Naive B cell (primary cell): ENCODE measurements around the gene DNAJC17. TPM values are rescaled to one million over a fixed set of nuclear protein-coding genes. Genes with fewer than 3 reads are reported as not detected.

ENCODE experiments used
- ATAC-seq, 2 donors: fragments of 150-1000 bp; cut with Tn5 transposase; 2 replicates each; pipeline ENCODE4 v1.10.0; 2021; ENCODE audit warnings: low read depth in 2 of 2, mild to moderate bottlenecking in 2 of 2, moderate library complexity in 2 of 2
- DNase-seq: peaks from one replicate; pipeline ENCODE4 v3.0.0; 2022
- H3K27ac Mint-ChIP-seq, 6 donors: one replicate each; pipeline ENCODE4 v1.8.0; 2020 to 2022; ENCODE audit warnings: mild to moderate bottlenecking in 6 of 6, mixed read lengths in 6 of 6, moderate library complexity in 5 of 6, inconsistent platforms in 2 of 6
- H3K27me3 Mint-ChIP-seq, 3 donors: one replicate each; pipeline ENCODE4 v1.8.0; 2021 to 2022; ENCODE audit warnings: mixed read lengths in 3 of 3, mild to moderate bottlenecking in 1 of 3
- H3K36me3 Mint-ChIP-seq, 2 donors: one replicate each; pipeline ENCODE4 v1.8.0; 2020 to 2022; ENCODE audit warnings: mixed read lengths in 2 of 2, inconsistent platforms in 1 of 2, mild to moderate bottlenecking in 1 of 2
- H3K4me1 Mint-ChIP-seq, 3 donors: one replicate each; pipeline ENCODE4 v1.8.0; 2020 to 2022; ENCODE audit warnings: mixed read lengths in 3 of 3, inconsistent platforms in 1 of 3, mild to moderate bottlenecking in 1 of 3, moderate library complexity in 1 of 3
- H3K4me3 Mint-ChIP-seq, 8 donors: one replicate each; pipeline ENCODE4 v1.8.0; 2020 to 2022; ENCODE audit warnings: mild to moderate bottlenecking in 8 of 8, mixed read lengths in 8 of 8, moderate library complexity in 8 of 8, inconsistent platforms in 2 of 8
- H3K9me3 Mint-ChIP-seq, 7 donors: one replicate each; pipeline ENCODE4 v1.8.0; 2020 to 2022; ENCODE audit warnings: mixed read lengths in 7 of 7, mild to moderate bottlenecking in 5 of 7, inconsistent platforms in 2 of 7, moderate library complexity in 1 of 7
- polyA plus RNA-seq, 6 donors: library from polyadenylated mRNA; unstranded; fragments of 300-500 nt; fragmentation: Illumina TruSeq; gene quantifications; one replicate each; pipeline ENCODE4 v1.2.3, GENCODE V29; 2021; ENCODE audit warnings: low read depth in 6 of 6

Gene DNAJC17
- polyA plus RNA-seq, 6 donors from 2014 or later = 13.7 to 45.8 (median 28.7) TPM

GRCh38 chr15:40766194-40766815 is 41.0 kb downstream of the DNAJC17 start:
- Mint-ChIP-seq H3K27me3 (no peaks in the 10 kb centered on the region), H3K36me3 (no peaks in the 10 kb centered on the region), H3K27ac (peak overlapping the region in 1 of 6 donors; percentile 49), H3K9me3 (no peaks in the 10 kb centered on the region), H3K4me1 (peaks cover 47 to 59% (median 55%) of the 10 kb centered on the region in 3 donors), H3K4me3 (peak overlapping the region in 5 of 8 donors; percentile 28 to 84 (median 50))
- DNase-seq (no peak), ATAC-seq (no peak)

- H3K4me3 Mint-ChIP-seq = peak overlapping the region; percentile 82 to 95 (median 91)
- H3K27ac Mint-ChIP-seq = peak overlapping the region in 2 of 6 donors; percentile 33 to 68
- no peaks in the 10 kb centered on the region for H3K36me3 Mint-ChIP-seq
- no peaks in the 10 kb centered on the region for H3K9me3 Mint-ChIP-seq
- no peaks in the 10 kb centered on the region for H3K27me3 Mint-ChIP-seq
- ATAC-seq (no peak), DNase-seq (no peak)
- peaks cover 31 to 45% (median 38%) of the 10 kb centered on the region in 3 donors for H3K4me1 Mint-ChIP-seq
Measured at GRCh38 chr15:40764629-40765103, 42.6 kb downstream of the DNAJC17 start.

GRCh38 chr15:40763801-40764628 is 43.3 kb downstream of the DNAJC17 start, which contains the start of gene GCHFR:
GCHFR (plus strand) TSS chr15:40764068; CDS start chr15:40764181, 113 bp downstream.
- peak within 1 kb of the TSS; percentile 82 to 95 (median 91) for H3K4me3 Mint-ChIP-seq
- peak; percentile 71 for ATAC-seq

GRCh38 chr15:40762919-40763800 is 44.1 kb downstream of the DNAJC17 start:
- H3K9me3 Mint-ChIP-seq = no peaks in the 10 kb centered on the region
- peaks cover 17 to 30% (median 23%) of the 10 kb centered on the region in 3 donors for H3K4me1 Mint-ChIP-seq
- no peaks in the 10 kb centered on the region for H3K36me3 Mint-ChIP-seq
- H3K4me3 Mint-ChIP-seq = peak overlapping the region; percentile 82 to 95 (median 91)
- H3K27me3 Mint-ChIP-seq = no peaks in the 10 kb centered on the region
- peak; percentile 27 for DNase-seq
- peak; percentile 29 to 32 for ATAC-seq
- peak overlapping the region in 3 of 6 donors; percentile 83 to 90 (median 84) for H3K27ac Mint-ChIP-seq

More at GRCh38 chr15:40763801-40764628, 43.3 kb downstream of the DNAJC17 start, which contains the start of gene GCHFR:
- Mint-ChIP-seq H3K9me3 (no peaks in the 10 kb centered on the region), H3K27ac (peak within 1 kb of the TSS in 4 of 6 donors; percentile 33 to 90 (median 84)), H3K36me3 (no peaks in the 10 kb centered on the region), H3K4me1 (peaks cover 24 to 39% (median 32%) of the 10 kb centered on the region in 3 donors), H3K27me3 (no peaks in the 10 kb centered on the region)
- DNase-seq = peak; percentile 57

GRCh38 chr15:40759961-40760360 is 47.3 kb downstream of the DNAJC17 start:
- Mint-ChIP-seq H3K4me3 (peak overlapping the region in 1 of 8 donors; percentile 79), H3K9me3 (no peaks in the 10 kb centered on the region), H3K36me3 (no peaks in the 10 kb centered on the region), H3K27ac (no peak overlapping the region), H3K4me1 (peaks cover 13 to 30% (median 21%) of the 10 kb centered on the region in 3 donors), H3K27me3 (no peaks in the 10 kb centered on the region)
- no peak for ATAC-seq
- no peak for DNase-seq

- no peak for ATAC-seq
- Mint-ChIP-seq H3K27ac (peak overlapping the region in 1 of 6 donors; percentile 79), H3K36me3 (no peaks in the 10 kb centered on the region), H3K4me1 (peaks cover 3 to 35% (median 27%) of the 10 kb centered on the region in 3 donors), H3K4me3 (peak overlapping the region in 5 of 8 donors; percentile 36 to 95 (median 58)), H3K9me3 (no peaks in the 10 kb centered on the region), H3K27me3 (no peaks in the 10 kb centered on the region)
- no peak for DNase-seq
Measured at GRCh38 chr15:40756938-40757337, 50.3 kb downstream of the DNAJC17 start.

GRCh38 chr15:40755812-40756208 is 51.5 kb downstream of the DNAJC17 start:
- Mint-ChIP-seq H3K36me3 (no peaks in the 10 kb centered on the region), H3K27me3 (no peaks in the 10 kb centered on the region), H3K9me3 (no peaks in the 10 kb centered on the region), H3K27ac (peak overlapping the region in 5 of 6 donors; percentile 90 to 100 (median 94)), H3K4me1 (peaks cover 3 to 35% (median 27%) of the 10 kb centered on the region in 3 donors), H3K4me3 (peak overlapping the region; percentile 95 to 99 (median 96))
- no peak for ATAC-seq
- DNase-seq = no peak

- Mint-ChIP-seq H3K27ac (peak within 1 kb of the TSS; percentile 92 to 100 (median 94)), H3K4me3 (peak within 1 kb of the TSS; percentile 95 to 99 (median 96)), H3K4me1 (peaks cover 3 to 35% (median 27%) of the 10 kb centered on the region in 3 donors), H3K27me3 (no peaks in the 10 kb centered on the region), H3K36me3 (no peaks in the 10 kb centered on the region), H3K9me3 (no peaks in the 10 kb centered on the region)
- ATAC-seq (peak; percentile 91 to 98), DNase-seq (peak; percentile 91)
Measured at GRCh38 chr15:40754883-40755811, 52.1 kb downstream of the DNAJC17 start, which contains the start of gene RMDN3. RMDN3 (minus strand) TSS chr15:40755254; CDS start chr15:40754783, 471 bp downstream.

- H3K4me1 Mint-ChIP-seq = peaks cover 3 to 35% (median 27%) of the 10 kb centered on the region in 3 donors
- no peaks in the 10 kb centered on the region for H3K27me3 Mint-ChIP-seq
- ATAC-seq (peak; percentile 3), DNase-seq (no peak)
- no peaks in the 10 kb centered on the region for H3K9me3 Mint-ChIP-seq
- peak overlapping the region in 4 of 6 donors; percentile 89 to 94 (median 93) for H3K27ac Mint-ChIP-seq
- H3K36me3 Mint-ChIP-seq = no peaks in the 10 kb centered on the region
- H3K4me3 Mint-ChIP-seq = peak overlapping the region; percentile 95 to 99 (median 96)
Measured at GRCh38 chr15:40754574-40754882, 52.7 kb downstream of the DNAJC17 start.

- no peaks in the 10 kb centered on the region for H3K36me3 Mint-ChIP-seq
Measured at GRCh38 chr15:40751745-40752144, 55.5 kb downstream of the DNAJC17 start.

GRCh38 chr15:40750885-40751284 is 56.4 kb downstream of the DNAJC17 start:
- Mint-ChIP-seq H3K4me3 (no peak overlapping the region), H3K9me3 (no peaks in the 10 kb centered on the region), H3K36me3 (no peaks in the 10 kb centered on the region), H3K27ac (no peak overlapping the region), H3K27me3 (no peaks in the 10 kb centered on the region), H3K4me1 (peaks cover 3 to 29% (median 27%) of the 10 kb centered on the region in 3 donors)
- DNase-seq (no peak), ATAC-seq (no peak)

More at GRCh38 chr15:40751745-40752144, 55.5 kb downstream of the DNAJC17 start:
- Mint-ChIP-seq H3K4me3 (peak overlapping the region in 1 of 8 donors; percentile 95), H3K4me1 (peaks cover 3 to 33% (median 27%) of the 10 kb centered on the region in 3 donors), H3K27me3 (no peaks in the 10 kb centered on the region), H3K27ac (no peak overlapping the region), H3K9me3 (no peaks in the 10 kb centered on the region)
- ATAC-seq (no peak), DNase-seq (no peak)

GRCh38 chr15:40749151-40749630 is 58.1 kb downstream of the DNAJC17 start:
- peaks cover 0 to 20% (median 18%) of the 10 kb centered on the region in 3 donors for H3K4me1 Mint-ChIP-seq

More at GRCh38 chr15:40749151-40749630, 58.1 kb downstream of the DNAJC17 start:
- Mint-ChIP-seq H3K27me3 (no peaks in the 10 kb centered on the region), H3K27ac (no peak overlapping the region), H3K9me3 (no peaks in the 10 kb centered on the region), H3K4me3 (no peak overlapping the region), H3K36me3 (peaks cover 0 to 4% of the 10 kb centered on the region in 2 donors)
- DNase-seq = no peak
- no peak for ATAC-seq
